Fibroblast of pulmonary artery (primary cell): ENCODE data around the gene GALNTL6.

ENCODE experiments used
- DNase-seq: peaks from one replicate; pipeline ENCODE4 v3.0.0-alpha.2; 2010; ENCODE audit warnings: low read depth
- H3K4me3 ChIP-seq: replicated peaks from 2 replicates; pipeline ENCODE4 v1.5.1; 2011; ENCODE audit warnings: low read depth, mild to moderate bottlenecking, control low read depth, low read length, moderate library complexity
- TF ChIP-seq, protein P1 (sequence below): IDR thresholded peaks from 2 replicates; pipeline ENCODE4 v1.5.1; 2011; ENCODE audit warnings: mild to moderate bottlenecking, control low read depth, low read length, inconsistent platforms; ENCODE audit errors: missing control alignments

GALNTL6 gene

DNA sequence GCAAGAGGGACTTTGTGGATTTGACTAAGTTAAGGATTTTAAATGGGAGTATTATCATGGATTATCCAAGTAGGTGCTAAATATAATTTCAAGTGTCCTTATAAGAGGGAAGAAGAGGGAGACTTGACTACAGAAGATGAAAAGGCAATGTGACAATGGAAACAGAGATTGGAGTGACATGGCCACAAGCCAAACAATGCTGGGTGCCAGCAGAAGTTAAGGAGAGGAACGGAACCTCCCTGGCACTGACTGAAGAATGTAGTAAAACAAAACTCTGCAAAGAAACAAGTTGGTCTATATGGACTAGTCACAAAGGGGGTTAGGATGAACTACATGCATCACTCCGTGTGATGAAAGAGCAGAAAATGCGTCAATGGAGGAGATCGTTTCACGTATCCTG lies 959.6 kb downstream of the GALNTL6 start:
- DNase-seq = no peak
- TF ChIP-seq, protein P1, sequence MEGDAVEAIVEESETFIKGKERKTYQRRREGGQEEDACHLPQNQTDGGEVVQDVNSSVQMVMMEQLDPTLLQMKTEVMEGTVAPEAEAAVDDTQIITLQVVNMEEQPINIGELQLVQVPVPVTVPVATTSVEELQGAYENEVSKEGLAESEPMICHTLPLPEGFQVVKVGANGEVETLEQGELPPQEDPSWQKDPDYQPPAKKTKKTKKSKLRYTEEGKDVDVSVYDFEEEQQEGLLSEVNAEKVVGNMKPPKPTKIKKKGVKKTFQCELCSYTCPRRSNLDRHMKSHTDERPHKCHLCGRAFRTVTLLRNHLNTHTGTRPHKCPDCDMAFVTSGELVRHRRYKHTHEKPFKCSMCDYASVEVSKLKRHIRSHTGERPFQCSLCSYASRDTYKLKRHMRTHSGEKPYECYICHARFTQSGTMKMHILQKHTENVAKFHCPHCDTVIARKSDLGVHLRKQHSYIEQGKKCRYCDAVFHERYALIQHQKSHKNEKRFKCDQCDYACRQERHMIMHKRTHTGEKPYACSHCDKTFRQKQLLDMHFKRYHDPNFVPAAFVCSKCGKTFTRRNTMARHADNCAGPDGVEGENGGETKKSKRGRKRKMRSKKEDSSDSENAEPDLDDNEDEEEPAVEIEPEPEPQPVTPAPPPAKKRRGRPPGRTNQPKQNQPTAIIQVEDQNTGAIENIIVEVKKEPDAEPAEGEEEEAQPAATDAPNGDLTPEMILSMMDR = no peak
- no peak overlapping the region for H3K4me3 ChIP-seq

GRCh38 chr4:172776203-172776861 lies 963.1 kb downstream of the GALNTL6 start:
- TF ChIP-seq, protein P1 = no peak
- H3K4me3 ChIP-seq = no peak overlapping the region

DNA sequence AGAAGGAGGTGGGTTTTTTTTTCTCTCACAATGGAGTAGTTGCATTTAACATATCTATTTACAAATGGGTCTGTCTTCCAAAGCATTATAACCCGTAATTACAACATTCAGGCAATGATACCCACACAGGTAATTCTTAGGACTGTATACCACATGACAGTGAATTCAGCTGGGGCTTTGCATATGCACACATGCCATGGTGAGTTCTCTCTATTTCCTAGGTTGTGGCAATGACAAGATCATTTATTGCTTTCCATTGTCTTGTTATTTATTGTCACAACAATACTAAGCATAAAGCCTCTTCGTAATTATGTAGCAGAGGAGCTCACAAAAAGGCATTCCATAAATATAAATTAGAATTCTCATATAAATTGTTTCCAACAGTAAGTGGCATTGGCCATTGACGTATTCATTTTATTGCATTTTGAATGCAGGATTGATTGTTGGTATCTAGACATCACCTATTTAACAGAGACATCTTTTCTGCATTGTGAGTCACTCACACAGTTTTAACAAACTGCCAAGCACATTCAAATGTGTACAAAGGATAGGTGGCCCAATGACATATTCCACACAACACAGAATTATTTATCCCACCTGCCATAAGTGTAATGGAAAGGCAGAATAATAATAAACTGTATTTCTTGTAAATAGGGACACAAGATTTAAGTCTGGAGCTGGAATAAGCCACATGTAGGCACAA lies 964.7 kb downstream of the GALNTL6 start:
- TF ChIP-seq, protein P1 = no peak
- DNase-seq = no peak

More at GRCh38 chr4:172776203-172776861, 963.1 kb downstream of the GALNTL6 start:
- no peak for DNase-seq

DNA sequence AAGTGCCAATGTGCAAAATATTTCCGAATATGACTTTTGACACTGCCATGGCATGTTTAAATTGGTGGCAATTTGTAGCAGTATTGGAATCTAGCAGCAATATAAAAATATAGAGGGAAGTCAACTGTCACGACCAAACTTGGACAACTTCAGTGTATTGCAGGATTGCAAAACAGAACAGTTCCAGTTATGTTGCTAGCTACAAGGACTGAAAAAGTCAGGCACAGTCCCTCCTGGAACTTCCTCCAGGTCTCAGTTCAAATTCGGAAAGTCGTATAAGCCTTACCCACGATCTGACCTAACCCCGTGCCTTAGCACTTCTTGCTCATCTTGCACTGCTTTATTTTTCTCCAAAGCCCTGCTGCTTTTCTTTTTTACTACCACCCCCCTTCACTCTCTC lies 965.4 kb downstream of the GALNTL6 start:
- no peak overlapping the region for H3K4me3 ChIP-seq
- DNase-seq = no peak
- TF ChIP-seq, protein P1 = no peak

More for the DNA sequence above, 964.7 kb downstream of the GALNTL6 start:
- no peak overlapping the region for H3K4me3 ChIP-seq

DNA sequence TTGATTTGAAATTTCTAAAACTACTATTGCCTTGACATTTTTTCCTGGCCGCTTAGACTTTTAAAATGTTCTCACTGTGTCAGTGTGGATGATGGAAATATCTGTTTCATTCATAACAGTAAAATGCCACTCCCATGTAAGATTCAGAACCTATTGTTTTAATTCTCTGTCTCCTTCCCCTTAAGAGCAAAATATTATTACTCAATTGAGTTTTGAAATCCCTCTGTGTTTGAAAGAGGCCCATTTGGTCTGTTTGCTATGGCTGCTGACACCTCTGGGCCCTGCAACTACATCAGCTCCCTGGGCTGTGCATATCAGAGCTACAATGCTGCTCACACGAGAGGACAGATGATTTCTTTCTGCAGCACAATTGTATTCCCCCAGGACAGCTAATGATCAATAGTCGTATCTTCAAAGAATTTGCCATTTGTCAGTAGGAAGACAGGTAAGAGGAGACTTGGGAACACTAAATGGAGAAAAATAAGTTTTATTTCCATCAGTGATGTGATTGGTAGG lies 967.4 kb downstream of the GALNTL6 start:
- no peak overlapping the region for H3K4me3 ChIP-seq
- TF ChIP-seq, protein P1 = no peak
- no peak for DNase-seq

DNA sequence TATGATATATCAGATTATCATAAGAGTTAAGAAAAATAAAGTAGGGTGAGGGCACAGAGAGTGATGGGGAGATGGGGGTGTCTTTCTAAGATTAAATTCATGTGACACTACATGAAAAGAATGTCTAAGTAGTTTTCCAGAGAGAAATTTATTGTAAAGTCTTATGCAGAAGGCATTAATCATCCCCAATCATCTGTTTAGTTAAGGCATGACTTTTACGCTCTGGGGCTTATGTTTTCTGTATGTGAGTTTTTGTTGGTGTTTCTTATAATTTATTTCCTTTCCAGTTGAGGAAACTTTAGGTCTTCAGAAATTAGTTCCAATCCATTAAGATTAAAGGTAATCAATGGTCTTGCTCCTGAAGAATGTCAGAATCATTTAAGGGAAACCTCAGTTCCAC lies 972.4 kb downstream of the GALNTL6 start:
- TF ChIP-seq, protein P1 = no peak
- no peak for DNase-seq
- H3K4me3 ChIP-seq = no peak overlapping the region
